ENCODE data around the gene LPAR4.
"Not testable (repeated sequence)": the region's sequence is repeated elsewhere in the genome, so short reads cannot be mapped to it uniquely, and the experiment has no call there.

The LPAR4 gene

DNA sequence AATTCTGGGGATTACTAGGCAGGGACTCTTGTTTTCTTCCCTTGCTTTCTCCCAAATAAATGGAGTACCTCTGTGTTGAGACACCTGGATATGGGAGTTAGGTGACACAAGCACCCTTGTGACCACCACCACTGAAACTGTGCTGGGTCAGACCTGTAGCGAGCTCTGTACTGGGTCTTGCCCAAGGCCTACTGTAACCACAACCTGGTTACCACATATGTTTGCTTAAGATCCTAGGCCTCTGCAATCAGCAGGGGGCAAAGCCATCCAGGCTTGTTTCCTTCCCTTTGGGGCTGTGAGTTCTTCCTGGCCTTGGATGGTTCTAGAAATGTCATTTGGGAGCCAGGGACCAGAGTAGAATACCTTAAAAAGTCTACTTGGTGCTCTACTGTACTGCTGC is 49.4 kb downstream of the LPAR4 start:
- H3K79me2 ChIP-seq (ENCODE audit: control insufficient read depth, low read length): no peaks in the 10 kb centered on the region
- H3K9me3 ChIP-seq (ENCODE audit: control insufficient read depth, insufficient read depth, low read length): no peaks in the 10 kb centered on the region
- no peaks in the 10 kb centered on the region for H4K20me1 ChIP-seq (ENCODE audit: control insufficient read depth, insufficient read depth, low read depth, low read length)
- H3K27ac ChIP-seq (ENCODE audit: low read depth, low read length): no peak overlapping the region
- no peaks in the 10 kb centered on the region for H3F3A ChIP-seq (ENCODE audit: control insufficient read depth, insufficient read depth)
- H3K27me3 ChIP-seq (ENCODE audit: control insufficient read depth, low read length): no peaks in the 10 kb centered on the region
- no peaks in the 10 kb centered on the region for H3K36me3 ChIP-seq (ENCODE audit: control insufficient read depth, low read length)
- TF ChIP-seq, protein P1, sequence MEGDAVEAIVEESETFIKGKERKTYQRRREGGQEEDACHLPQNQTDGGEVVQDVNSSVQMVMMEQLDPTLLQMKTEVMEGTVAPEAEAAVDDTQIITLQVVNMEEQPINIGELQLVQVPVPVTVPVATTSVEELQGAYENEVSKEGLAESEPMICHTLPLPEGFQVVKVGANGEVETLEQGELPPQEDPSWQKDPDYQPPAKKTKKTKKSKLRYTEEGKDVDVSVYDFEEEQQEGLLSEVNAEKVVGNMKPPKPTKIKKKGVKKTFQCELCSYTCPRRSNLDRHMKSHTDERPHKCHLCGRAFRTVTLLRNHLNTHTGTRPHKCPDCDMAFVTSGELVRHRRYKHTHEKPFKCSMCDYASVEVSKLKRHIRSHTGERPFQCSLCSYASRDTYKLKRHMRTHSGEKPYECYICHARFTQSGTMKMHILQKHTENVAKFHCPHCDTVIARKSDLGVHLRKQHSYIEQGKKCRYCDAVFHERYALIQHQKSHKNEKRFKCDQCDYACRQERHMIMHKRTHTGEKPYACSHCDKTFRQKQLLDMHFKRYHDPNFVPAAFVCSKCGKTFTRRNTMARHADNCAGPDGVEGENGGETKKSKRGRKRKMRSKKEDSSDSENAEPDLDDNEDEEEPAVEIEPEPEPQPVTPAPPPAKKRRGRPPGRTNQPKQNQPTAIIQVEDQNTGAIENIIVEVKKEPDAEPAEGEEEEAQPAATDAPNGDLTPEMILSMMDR (IDR thresholded peaks at IDR 0.05; ENCODE audit: low read depth, low read length, poor library complexity, severe bottlenecking): no peak
- no peak for TF ChIP-seq EZH2phosphoT487 (IDR thresholded peaks at IDR 0.05; ENCODE audit: borderline replicate concordance, low read length)
- no peaks in the 10 kb centered on the region for H3K4me1 ChIP-seq (ENCODE audit: control insufficient read depth, low read length)
- H3K9me2 ChIP-seq (replicated peaks; ENCODE audit: control insufficient read depth, low read length): no peaks in the 10 kb centered on the region
- H3K4me2 ChIP-seq (ENCODE audit: low read length): no peak overlapping the region
- no peak overlapping the region for H3K4me3 ChIP-seq (ENCODE audit: low read length)

DNA sequence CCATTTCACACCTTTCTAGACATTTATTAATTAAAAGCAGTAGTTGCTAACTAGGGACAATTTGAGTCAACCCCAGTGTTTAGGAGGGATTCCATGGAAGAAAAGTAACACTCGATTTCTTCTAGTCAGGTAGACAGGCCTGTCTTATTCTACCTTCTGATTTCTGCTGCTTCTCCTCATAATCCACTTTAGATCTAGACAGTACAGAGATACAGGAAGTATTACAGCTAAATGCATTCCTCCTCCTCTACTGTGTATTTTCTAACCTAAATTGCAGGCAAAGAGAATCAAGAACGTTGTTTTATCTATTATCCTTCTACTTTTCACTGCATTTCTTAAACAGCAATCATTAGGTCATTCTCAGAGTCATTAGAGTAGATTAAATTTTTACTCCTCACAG is 52.6 kb downstream of the LPAR4 start:
- Histone ChIP-seq H3K9me2 (replicated peaks; ENCODE audit: control insufficient read depth, low read length) (no peaks in the 10 kb centered on the region), H3K27me3 (ENCODE audit: control insufficient read depth, low read length) (no peaks in the 10 kb centered on the region), H3K4me1 (ENCODE audit: control insufficient read depth, low read length) (no peaks in the 10 kb centered on the region), H3K4me2 (ENCODE audit: low read length) (no peak overlapping the region), H3K79me2 (ENCODE audit: control insufficient read depth, low read length) (no peaks in the 10 kb centered on the region), H3K4me3 (ENCODE audit: low read length) (no peak overlapping the region), H3K27ac (ENCODE audit: low read depth, low read length) (no peak overlapping the region), H3K9me3 (ENCODE audit: control insufficient read depth, insufficient read depth, low read length) (no peaks in the 10 kb centered on the region), H4K20me1 (ENCODE audit: control insufficient read depth, insufficient read depth, low read depth, low read length) (no peaks in the 10 kb centered on the region), H3F3A (ENCODE audit: control insufficient read depth, insufficient read depth) (no peaks in the 10 kb centered on the region), H3K36me3 (ENCODE audit: control insufficient read depth, low read length) (no peaks in the 10 kb centered on the region)
- TF ChIP-seq EZH2phosphoT487 (IDR thresholded peaks at IDR 0.05; ENCODE audit: borderline replicate concordance, low read length): no peak

DNA sequence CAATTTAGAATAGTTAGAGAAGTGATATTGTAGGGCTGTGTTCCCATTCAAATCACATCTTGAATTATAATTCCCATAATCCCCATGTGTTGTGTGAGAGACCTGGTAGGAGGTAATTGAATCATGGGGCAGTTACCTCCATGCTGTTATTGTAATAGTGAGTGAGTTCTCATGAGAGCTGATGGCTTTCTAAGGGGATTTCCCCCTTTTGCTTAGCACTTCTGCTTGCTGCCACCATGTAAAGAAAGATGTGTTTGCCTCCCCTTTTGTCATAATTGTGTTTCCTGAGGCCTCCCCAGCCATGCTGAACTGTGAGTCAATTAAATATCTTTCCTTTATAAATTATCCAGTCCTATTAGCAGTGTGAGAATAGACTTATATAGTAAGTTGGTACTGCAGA is 53.2 kb downstream of the LPAR4 start:
- no peaks in the 10 kb centered on the region for H3F3A ChIP-seq (ENCODE audit: control insufficient read depth, insufficient read depth)
- no peak overlapping the region for H3K4me2 ChIP-seq (ENCODE audit: low read length)
- H3K9me2 ChIP-seq (replicated peaks; ENCODE audit: control insufficient read depth, low read length): no peaks in the 10 kb centered on the region
- H3K36me3 ChIP-seq (ENCODE audit: control insufficient read depth, low read length): no peaks in the 10 kb centered on the region
- no peaks in the 10 kb centered on the region for H4K20me1 ChIP-seq (ENCODE audit: control insufficient read depth, insufficient read depth, low read depth, low read length)
- TF ChIP-seq EZH2phosphoT487 (IDR thresholded peaks at IDR 0.05; ENCODE audit: borderline replicate concordance, low read length): no peak
- TF ChIP-seq, protein P1 (IDR thresholded peaks at IDR 0.05; ENCODE audit: low read depth, low read length, poor library complexity, severe bottlenecking): no peak
- no peaks in the 10 kb centered on the region for H3K79me2 ChIP-seq (ENCODE audit: control insufficient read depth, low read length)
- H3K9me3 ChIP-seq (ENCODE audit: control insufficient read depth, insufficient read depth, low read length): no peaks in the 10 kb centered on the region
- no peak overlapping the region for H3K4me3 ChIP-seq (ENCODE audit: low read length)
- no peak overlapping the region for H3K27ac ChIP-seq (ENCODE audit: low read depth, low read length)
- H3K4me1 ChIP-seq (ENCODE audit: control insufficient read depth, low read length): no peaks in the 10 kb centered on the region
- H3K27me3 ChIP-seq (ENCODE audit: control insufficient read depth, low read length): no peaks in the 10 kb centered on the region

DNA sequence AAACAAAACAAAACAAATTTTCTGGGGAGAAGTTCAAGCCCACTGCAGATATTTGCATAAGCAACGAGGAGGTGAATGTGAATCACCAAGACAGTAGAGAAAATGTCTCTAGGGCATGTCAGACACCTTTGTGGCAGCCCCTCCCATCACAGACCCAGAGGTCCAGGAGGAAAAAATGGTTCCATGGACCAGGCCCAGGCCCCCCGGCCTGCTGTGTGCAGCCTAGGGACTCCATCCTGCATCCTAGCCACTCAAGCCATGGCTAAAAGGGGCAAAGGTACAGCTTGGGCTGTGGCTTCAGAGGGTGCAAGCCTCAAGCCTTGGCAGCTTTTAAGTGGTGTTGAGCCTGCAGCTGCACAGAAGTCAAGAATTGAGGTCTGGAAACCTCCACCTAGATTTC is 54.0 kb downstream of the LPAR4 start:
- Histone ChIP-seq H3K9me2 (replicated peaks; ENCODE audit: control insufficient read depth, low read length) (no peaks in the 10 kb centered on the region), H4K20me1 (ENCODE audit: control insufficient read depth, insufficient read depth, low read depth, low read length) (no peaks in the 10 kb centered on the region), H3K36me3 (ENCODE audit: control insufficient read depth, low read length) (no peaks in the 10 kb centered on the region), H3K4me2 (ENCODE audit: low read length) (no peak overlapping the region), H3K4me1 (ENCODE audit: control insufficient read depth, low read length) (no peaks in the 10 kb centered on the region), H3K27ac (ENCODE audit: low read depth, low read length) (no peak overlapping the region), H3K9me3 (ENCODE audit: control insufficient read depth, insufficient read depth, low read length) (no peaks in the 10 kb centered on the region), H3K27me3 (ENCODE audit: control insufficient read depth, low read length) (no peaks in the 10 kb centered on the region), H3K4me3 (ENCODE audit: low read length) (no peak overlapping the region), H3K79me2 (ENCODE audit: control insufficient read depth, low read length) (no peaks in the 10 kb centered on the region), H3F3A (ENCODE audit: control insufficient read depth, insufficient read depth) (no peaks in the 10 kb centered on the region)
- TF ChIP-seq EZH2phosphoT487 (IDR thresholded peaks at IDR 0.05; ENCODE audit: borderline replicate concordance, low read length): no peak
- TF ChIP-seq, protein P1 (IDR thresholded peaks at IDR 0.05; ENCODE audit: low read depth, low read length, poor library complexity, severe bottlenecking): no peak

DNA sequence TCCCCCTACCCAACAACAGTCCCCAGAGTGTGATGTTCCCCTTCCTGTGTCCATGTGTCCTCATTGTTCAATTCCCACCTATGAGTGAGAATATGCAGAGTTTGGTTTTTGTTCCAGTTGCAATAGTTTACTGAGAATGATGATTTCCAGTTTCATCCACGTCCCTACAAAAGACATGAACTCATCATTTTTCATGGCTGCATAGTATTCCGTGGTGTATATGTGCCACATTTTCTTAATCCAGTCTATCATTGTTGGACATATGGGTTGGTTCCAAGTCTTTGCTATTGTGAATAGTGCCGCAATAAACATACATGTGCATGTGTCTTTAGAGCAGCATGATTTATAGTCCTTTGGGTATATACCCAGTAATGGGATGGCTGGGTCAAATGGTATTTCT is 55.0 kb downstream of the LPAR4 start:
- H3K79me2 ChIP-seq (ENCODE audit: control insufficient read depth, low read length); H4K20me1 ChIP-seq (ENCODE audit: control insufficient read depth, insufficient read depth, low read depth, low read length); H3K9me2 ChIP-seq (replicated peaks; ENCODE audit: control insufficient read depth, low read length); H3K36me3 ChIP-seq (ENCODE audit: control insufficient read depth, low read length); H3K9me3 ChIP-seq (ENCODE audit: control insufficient read depth, insufficient read depth, low read length); H3F3A ChIP-seq (ENCODE audit: control insufficient read depth, insufficient read depth); H3K4me1 ChIP-seq (ENCODE audit: control insufficient read depth, low read length); H3K27ac ChIP-seq (ENCODE audit: low read depth, low read length); H3K4me2 ChIP-seq (ENCODE audit: low read length); H3K4me3 ChIP-seq (ENCODE audit: low read length); H3K27me3 ChIP-seq (ENCODE audit: control insufficient read depth, low read length): not testable (repeated sequence)
